HepG2 (cell line): ENCODE measurements around the gene ASGR1. TPM values are rescaled to one million over a fixed set of nuclear protein-coding genes. Genes with fewer than 3 reads are reported as not detected.

ENCODE experiments used
- EHMT2 ChIP-seq: fragments of 200-600 bp; sonication (generic); IDR thresholded peaks from 2 replicates; pipeline ENCODE4 v1.7.0; 2017; ENCODE audit warnings: antibody characterized with exemption, low read depth, low read length, borderline replicate concordance
- EP300 ChIP-seq, 3 experiments: sonication (generic) in 1 of 3; formaldehyde crosslinking in 1 of 3; IDR thresholded peaks; 2 replicates each; pipeline versions ENCODE4 v1.5.1 to v1.6.1; 2011 to 2020; ENCODE audit warnings: low read depth in 2 of 3, low read length in 2 of 3, borderline replicate concordance in 1 of 3, improper control_type of control experiment in 1 of 3, mild to moderate bottlenecking in 1 of 3, missing genetic modification reagents in 1 of 3, moderate library complexity in 1 of 3
- GABPA ChIP-seq, 2 experiments: IDR thresholded peaks; 2 replicates each; pipeline ENCODE4 v1.6.1; 2011 to 2016; ENCODE audit warnings: low read depth in 2 of 2, low read length in 1 of 2, missing biosample characterization in 1 of 2, missing genetic modification characterization in 1 of 2
- NR2C2 ChIP-seq: sonication (generic); formaldehyde crosslinking; IDR thresholded peaks from 2 replicates; pipeline ENCODE4 v1.4.0; 2020; ENCODE audit warnings: missing genetic modification reagents, mild to moderate bottlenecking, moderate library complexity, borderline replicate concordance
- NR2F6 ChIP-seq, 2 experiments: IDR thresholded peaks; 2 replicates each; pipeline ENCODE4 v1.6.1; 2016; ENCODE audit warnings: antibody characterized with exemption in 1 of 2, mild to moderate bottlenecking in 1 of 2
- SMAD1 ChIP-seq: sonication (generic); formaldehyde crosslinking; IDR thresholded peaks from 2 replicates; pipeline ENCODE4 v1.4.0; 2020; ENCODE audit warnings: missing genetic modification reagents, low read depth, mild to moderate bottlenecking, borderline replicate concordance
- U2AF2 ChIP-seq: fragments of 200-400 bp; formaldehyde crosslinking; IDR thresholded peaks from 2 replicates; pipeline ENCODE4 v1.6.1; 2017; ENCODE audit warnings: low read depth, mild to moderate bottlenecking, low read length
- XBP1 ChIP-seq: sonication (generic); formaldehyde crosslinking; IDR thresholded peaks from 2 replicates; pipeline ENCODE4 v1.5.0; 2020; ENCODE audit warnings: missing genetic modification reagents
- ZNF207 ChIP-seq: fragments of 450-650 bp; IDR thresholded peaks from 2 replicates; pipeline ENCODE4 v1.6.1; 2016; ENCODE audit warnings: antibody characterized with exemption, borderline replicate concordance
- ZNF230 ChIP-seq: sonication (generic); formaldehyde crosslinking; IDR thresholded peaks from 2 replicates; pipeline ENCODE4 v1.4.0; 2020; ENCODE audit warnings: mild to moderate bottlenecking, missing genetic modification reagents
- ZNF713 ChIP-seq: sonication (generic); formaldehyde crosslinking; IDR thresholded peaks from 2 replicates; pipeline ENCODE4 v1.4.0; 2020; ENCODE audit warnings: mild to moderate bottlenecking, missing genetic modification reagents
- ZNF766 ChIP-seq: sonication (generic); formaldehyde crosslinking; IDR thresholded peaks from 2 replicates; pipeline ENCODE4 v1.5.0; 2020; ENCODE audit warnings: missing genetic modification reagents, borderline replicate concordance
- polyA plus RNA-seq, 8 experiments: library from polyadenylated mRNA; depleted of rRNA in 3 of 8; stranded (reverse) in 7 of 8; unstranded in 1 of 8; fragments of >200 nt; fragmentation: Illumina TruSeq in 4 of 8; extraction: Trizol in 4 of 8; gene quantifications; 2 replicates each; pipeline versions ENCODE4 v1.2.1 to v1.2.3, GENCODE V29; 2011 to 2016; ENCODE audit warnings: low read depth in 4 of 8, missing spikeins in 1 of 8, mixed read lengths in 1 of 8; ENCODE audit not compliant: insufficient read depth in 1 of 8
- total RNA-seq, 5 experiments: library from RNA; depleted of rRNA; stranded (reverse); fragments of >200 nt; fragmentation: Illumina TruSeq; extraction: Trizol; gene quantifications; 2 replicates each; pipeline ENCODE4 v1.2.3, GENCODE V29; 2016; ENCODE audit warnings: low read depth in 1 of 5
- TF ChIP-seq, protein P1 (sequence below), 2 experiments: sonication (generic) in 1 of 2; formaldehyde crosslinking in 1 of 2; IDR thresholded peaks; 2 replicates each; pipeline versions ENCODE4 v1.4.0 to v1.6.1; 2016 to 2020; ENCODE audit warnings: borderline replicate concordance in 1 of 2, low read depth in 1 of 2, mild to moderate bottlenecking in 1 of 2, missing genetic modification reagents in 1 of 2
- TF ChIP-seq, protein P2 (sequence below): IDR thresholded peaks from 2 replicates; pipeline ENCODE4 v1.6.1; 2016; ENCODE audit warnings: missing compliant biosample characterization, missing genetic modification reagents, borderline replicate concordance
- TF ChIP-seq, protein P3 (sequence below): sonication (generic); formaldehyde crosslinking; conservative IDR thresholded peaks from 2 replicates; pipeline ENCODE4 v1.8.0; 2022; ENCODE audit warnings: low read depth, missing genetic modification reagents
- TF ChIP-seq, protein P4 (sequence below): sonication (generic); formaldehyde crosslinking; IDR thresholded peaks from 2 replicates; pipeline ENCODE4 v1.9.0; 2021; ENCODE audit warnings: missing genetic modification reagents, borderline replicate concordance

ASGR1 gene
- total and polyA plus RNA-seq, 2 of the 13 experiments (the other 11 are each of a cell fraction or from before 2014, with no cell fraction given) = 353 to 796 TPM

DNA sequence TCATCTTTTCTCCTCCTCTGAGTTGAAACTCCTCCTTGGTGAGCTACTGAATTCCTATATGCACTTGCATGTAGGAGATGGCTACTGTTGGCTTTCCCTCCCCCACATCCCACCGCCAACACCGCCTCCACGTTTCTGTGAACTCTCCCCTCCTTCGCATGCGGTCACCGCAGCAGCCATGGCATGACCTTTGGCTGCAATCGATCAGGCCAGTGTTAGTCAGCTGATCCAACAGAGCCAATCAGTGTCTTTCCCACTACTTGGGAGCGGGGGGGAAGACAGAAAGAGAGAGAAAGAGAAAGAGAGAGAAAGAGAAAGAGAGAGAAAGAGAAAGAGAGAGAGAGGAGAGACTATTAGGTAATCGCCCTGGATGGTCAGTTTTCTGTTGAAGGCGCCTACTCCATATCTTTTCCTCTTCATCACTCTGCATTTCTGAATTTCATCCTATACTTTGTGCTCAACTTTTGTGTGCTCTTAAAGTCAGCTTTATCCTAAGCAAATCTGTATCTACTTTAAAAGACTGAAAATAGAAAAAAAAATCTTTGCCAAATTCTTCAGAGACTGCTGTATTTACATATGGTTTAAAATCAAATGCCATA, 22.7 kb downstream of the ASGR1 start (continued):
- TF ChIP-seq, protein P1, sequence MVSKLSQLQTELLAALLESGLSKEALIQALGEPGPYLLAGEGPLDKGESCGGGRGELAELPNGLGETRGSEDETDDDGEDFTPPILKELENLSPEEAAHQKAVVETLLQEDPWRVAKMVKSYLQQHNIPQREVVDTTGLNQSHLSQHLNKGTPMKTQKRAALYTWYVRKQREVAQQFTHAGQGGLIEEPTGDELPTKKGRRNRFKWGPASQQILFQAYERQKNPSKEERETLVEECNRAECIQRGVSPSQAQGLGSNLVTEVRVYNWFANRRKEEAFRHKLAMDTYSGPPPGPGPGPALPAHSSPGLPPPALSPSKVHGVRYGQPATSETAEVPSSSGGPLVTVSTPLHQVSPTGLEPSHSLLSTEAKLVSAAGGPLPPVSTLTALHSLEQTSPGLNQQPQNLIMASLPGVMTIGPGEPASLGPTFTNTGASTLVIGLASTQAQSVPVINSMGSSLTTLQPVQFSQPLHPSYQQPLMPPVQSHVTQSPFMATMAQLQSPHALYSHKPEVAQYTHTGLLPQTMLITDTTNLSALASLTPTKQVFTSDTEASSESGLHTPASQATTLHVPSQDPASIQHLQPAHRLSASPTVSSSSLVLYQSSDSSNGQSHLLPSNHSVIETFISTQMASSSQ (IDR thresholded peaks at IDR 0.05; ENCODE audit: low read depth) = peak; percentile 40; the same call in 1 of the 2 replicates
- TF ChIP-seq, protein P1 (CRISPR knock-in tag; IDR thresholded peaks at IDR 0.05; ENCODE audit: borderline replicate concordance) = peak; percentile 41; the same call in 1 of the 2 replicates
- TF ChIP-seq EHMT2 (peak; percentile 88; the same call in 1 of the 2 replicates), U2AF2 (no peak), NR2F6 (IDR thresholded peaks at IDR 0.05) (peak; percentile 95), NR2F6 (CRISPR knock-in tag; IDR thresholded peaks at IDR 0.05) (peak; percentile 98), GABPA (IDR thresholded peaks at IDR 0.05; ENCODE audit: low read depth, low read length) (no peak), GABPA (CRISPR knock-in tag; IDR thresholded peaks at IDR 0.05; ENCODE audit: low read depth) (peak; percentile 21; the same call in 1 of the 2 replicates), ZNF230 (peak; percentile 97), ZNF766 (CRISPR knock-in tag) (peak; percentile 94; the same call in 1 of the 2 replicates), SMAD1 (CRISPR knock-in tag) (no peak; the same call in 1 of the 2 replicates), EP300 (IDR thresholded peaks at IDR 0.05; ENCODE audit: low read depth in 2 of 2, low read length in 2 of 2) (peak in 1 of 2 experiments; percentile 59; a peak in 2 of 4 replicates), EP300 (CRISPR knock-in tag; IDR thresholded peaks at IDR 0.05; ENCODE audit: borderline replicate concordance) (peak; percentile 69), ZNF713 (CRISPR knock-in tag) (no peak), ZNF207 (no peak), XBP1 (CRISPR knock-in tag) (no peak), NR2C2 (CRISPR knock-in tag) (peak; percentile 96)
- TF ChIP-seq, protein P2, sequence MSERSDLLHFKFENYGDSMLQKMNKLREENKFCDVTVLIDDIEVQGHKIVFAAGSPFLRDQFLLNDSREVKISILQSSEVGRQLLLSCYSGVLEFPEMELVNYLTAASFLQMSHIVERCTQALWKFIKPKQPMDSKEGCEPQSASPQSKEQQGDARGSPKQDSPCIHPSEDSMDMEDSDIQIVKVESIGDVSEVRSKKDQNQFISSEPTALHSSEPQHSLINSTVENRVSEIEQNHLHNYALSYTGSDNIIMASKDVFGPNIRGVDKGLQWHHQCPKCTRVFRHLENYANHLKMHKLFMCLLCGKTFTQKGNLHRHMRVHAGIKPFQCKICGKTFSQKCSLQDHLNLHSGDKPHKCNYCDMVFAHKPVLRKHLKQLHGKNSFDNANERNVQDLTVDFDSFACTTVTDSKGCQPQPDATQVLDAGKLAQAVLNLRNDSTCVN = peak; percentile 86
- TF ChIP-seq, protein P3, sequence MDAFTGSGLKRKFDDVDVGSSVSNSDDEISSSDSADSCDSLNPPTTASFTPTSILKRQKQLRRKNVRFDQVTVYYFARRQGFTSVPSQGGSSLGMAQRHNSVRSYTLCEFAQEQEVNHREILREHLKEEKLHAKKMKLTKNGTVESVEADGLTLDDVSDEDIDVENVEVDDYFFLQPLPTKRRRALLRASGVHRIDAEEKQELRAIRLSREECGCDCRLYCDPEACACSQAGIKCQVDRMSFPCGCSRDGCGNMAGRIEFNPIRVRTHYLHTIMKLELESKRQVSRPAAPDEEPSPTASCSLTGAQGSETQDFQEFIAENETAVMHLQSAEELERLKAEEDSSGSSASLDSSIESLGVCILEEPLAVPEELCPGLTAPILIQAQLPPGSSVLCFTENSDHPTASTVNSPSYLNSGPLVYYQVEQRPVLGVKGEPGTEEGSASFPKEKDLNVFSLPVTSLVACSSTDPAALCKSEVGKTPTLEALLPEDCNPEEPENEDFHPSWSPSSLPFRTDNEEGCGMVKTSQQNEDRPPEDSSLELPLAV (CRISPR knock-in tag) = no peak; the same call in 1 of the 2 replicates
- TF ChIP-seq, protein P4, sequence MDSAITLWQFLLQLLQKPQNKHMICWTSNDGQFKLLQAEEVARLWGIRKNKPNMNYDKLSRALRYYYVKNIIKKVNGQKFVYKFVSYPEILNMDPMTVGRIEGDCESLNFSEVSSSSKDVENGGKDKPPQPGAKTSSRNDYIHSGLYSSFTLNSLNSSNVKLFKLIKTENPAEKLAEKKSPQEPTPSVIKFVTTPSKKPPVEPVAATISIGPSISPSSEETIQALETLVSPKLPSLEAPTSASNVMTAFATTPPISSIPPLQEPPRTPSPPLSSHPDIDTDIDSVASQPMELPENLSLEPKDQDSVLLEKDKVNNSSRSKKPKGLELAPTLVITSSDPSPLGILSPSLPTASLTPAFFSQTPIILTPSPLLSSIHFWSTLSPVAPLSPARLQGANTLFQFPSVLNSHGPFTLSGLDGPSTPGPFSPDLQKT = no peak
